ENCODE results near the gene ACOX2. TPM values are rescaled to one million over a fixed set of nuclear protein-coding genes. Genes with fewer than 3 reads are reported as not detected.

The ACOX2 gene
- total RNA-seq, 1 experiment from 2014 or later = 7.2 TPM

DNA sequence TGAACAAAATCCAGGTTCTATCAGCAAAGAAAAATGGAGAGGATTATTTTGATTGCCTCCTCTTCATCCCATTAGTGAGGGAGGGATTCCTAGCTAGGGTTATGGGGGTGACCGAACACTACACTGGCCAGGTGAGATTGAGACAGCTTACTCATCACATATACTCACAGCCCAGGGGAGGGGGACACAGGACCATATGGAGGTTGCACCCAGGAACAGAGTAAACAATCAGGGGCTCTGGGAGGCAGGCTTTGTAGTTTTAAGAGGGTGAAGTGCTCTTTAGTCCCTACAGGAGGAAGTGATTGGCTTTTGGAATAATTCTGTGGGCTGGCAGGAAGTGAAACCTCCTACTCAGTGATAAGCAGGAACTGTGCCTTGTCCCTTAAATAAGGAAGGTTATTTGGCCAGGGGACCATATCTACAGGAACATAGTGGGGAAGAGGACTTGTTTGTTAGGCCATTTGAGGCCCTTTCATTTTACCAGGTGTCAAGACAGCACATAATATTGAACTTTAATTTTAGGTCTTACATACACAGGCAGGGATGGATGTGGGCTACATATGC, 62.6 kb downstream of the ACOX2 start:
- H3K27ac ChIP-seq (ENCODE audit: low read depth, low read length, poor library complexity, severe bottlenecking) = no peak overlapping the region

DNA sequence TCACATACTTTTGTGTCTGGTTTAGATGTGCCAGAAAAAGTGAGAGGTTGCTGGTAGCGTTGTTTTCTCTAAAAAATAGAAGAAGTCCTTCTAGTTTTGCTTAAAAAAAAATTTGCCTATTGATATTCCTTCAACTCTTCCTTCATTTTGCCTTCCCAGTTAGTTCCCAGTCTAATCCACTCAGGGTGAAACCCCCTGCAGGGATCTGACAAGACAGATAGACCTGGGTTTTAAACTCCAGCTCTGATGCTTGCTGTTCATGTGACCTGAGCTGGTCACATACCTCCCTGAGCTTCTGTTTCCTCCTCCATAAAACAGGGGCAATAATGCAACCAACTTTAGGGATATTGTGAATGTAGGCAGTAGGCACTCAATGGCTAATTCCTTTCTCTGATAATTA, 63.7 kb downstream of the ACOX2 start:
- ChIA-PET CTCF (interaction anchor here (0.6 kb wide), 1 partner anchor 95 kb away, joined by 16 read pairs; no protein-coding TSS in a partner anchor), POLR2A (ENCODE audit: low non-redundant PET) (no interaction called here)
- H3K27me3 ChIP-seq (replicated peaks; ENCODE audit: insufficient read depth, low read depth, low read length, poor library complexity) = no peaks in the 10 kb centered on the region
- peaks cover 31% of the 10 kb centered on the region for H3K4me1 ChIP-seq (ENCODE audit: insufficient read depth, low read length, poor library complexity, severe bottlenecking)
- H3K4me3 ChIP-seq (ENCODE audit: low read depth, low read length, poor library complexity, severe bottlenecking) = no peak overlapping the region
- H3K36me3 ChIP-seq (ENCODE audit: insufficient read depth, low read length, poor library complexity, severe bottlenecking) = no peaks in the 10 kb centered on the region
- no peaks in the 10 kb centered on the region for H3K9me3 ChIP-seq (ENCODE audit: low read depth, low read length, poor library complexity, severe bottlenecking)
- no TSS peak for BruUV-seq (replicated peaks)
- no peak for TF ChIP-seq EZH2 (IDR thresholded peaks at IDR 0.05; ENCODE audit: borderline replicate concordance, low read depth, low read length, poor library complexity, severe bottlenecking)
- TF ChIP-seq, protein P1, sequence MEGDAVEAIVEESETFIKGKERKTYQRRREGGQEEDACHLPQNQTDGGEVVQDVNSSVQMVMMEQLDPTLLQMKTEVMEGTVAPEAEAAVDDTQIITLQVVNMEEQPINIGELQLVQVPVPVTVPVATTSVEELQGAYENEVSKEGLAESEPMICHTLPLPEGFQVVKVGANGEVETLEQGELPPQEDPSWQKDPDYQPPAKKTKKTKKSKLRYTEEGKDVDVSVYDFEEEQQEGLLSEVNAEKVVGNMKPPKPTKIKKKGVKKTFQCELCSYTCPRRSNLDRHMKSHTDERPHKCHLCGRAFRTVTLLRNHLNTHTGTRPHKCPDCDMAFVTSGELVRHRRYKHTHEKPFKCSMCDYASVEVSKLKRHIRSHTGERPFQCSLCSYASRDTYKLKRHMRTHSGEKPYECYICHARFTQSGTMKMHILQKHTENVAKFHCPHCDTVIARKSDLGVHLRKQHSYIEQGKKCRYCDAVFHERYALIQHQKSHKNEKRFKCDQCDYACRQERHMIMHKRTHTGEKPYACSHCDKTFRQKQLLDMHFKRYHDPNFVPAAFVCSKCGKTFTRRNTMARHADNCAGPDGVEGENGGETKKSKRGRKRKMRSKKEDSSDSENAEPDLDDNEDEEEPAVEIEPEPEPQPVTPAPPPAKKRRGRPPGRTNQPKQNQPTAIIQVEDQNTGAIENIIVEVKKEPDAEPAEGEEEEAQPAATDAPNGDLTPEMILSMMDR (conservative IDR thresholded peaks at IDR 0.05; ENCODE audit: low read depth, low read length) = no peak
- DNase-seq (ENCODE audit: low spot score) = no peak
- intact Hi-C loops (cut with micrococcal nuclease; ENCODE audit: unreplicated experiment) = no loop called here
- peak overlapping the region; percentile 30 for H3K27ac ChIP-seq (ENCODE audit: low read depth, low read length, poor library complexity, severe bottlenecking)

More for the DNA sequence above, 62.6 kb downstream of the ACOX2 start:
- DNase-seq (ENCODE audit: low spot score) = no peak
- H3K9me3 ChIP-seq (ENCODE audit: low read depth, low read length, poor library complexity, severe bottlenecking) = no peaks in the 10 kb centered on the region
- ChIA-PET CTCF (no interaction called here), POLR2A (ENCODE audit: low non-redundant PET) (no interaction called here)
- intact Hi-C loops (cut with micrococcal nuclease; ENCODE audit: unreplicated experiment) = no loop called here
- TF ChIP-seq, protein P1 (conservative IDR thresholded peaks at IDR 0.05; ENCODE audit: low read depth, low read length) = no peak
- TF ChIP-seq EZH2 (IDR thresholded peaks at IDR 0.05; ENCODE audit: borderline replicate concordance, low read depth, low read length, poor library complexity, severe bottlenecking) = no peak
- no peaks in the 10 kb centered on the region for H3K27me3 ChIP-seq (replicated peaks; ENCODE audit: insufficient read depth, low read depth, low read length, poor library complexity)
- no TSS peak for BruUV-seq (replicated peaks)
- H3K4me3 ChIP-seq (ENCODE audit: low read depth, low read length, poor library complexity, severe bottlenecking) = no peak overlapping the region
- peaks cover 31% of the 10 kb centered on the region for H3K4me1 ChIP-seq (ENCODE audit: insufficient read depth, low read length, poor library complexity, severe bottlenecking)
- H3K36me3 ChIP-seq (ENCODE audit: insufficient read depth, low read length, poor library complexity, severe bottlenecking) = no peaks in the 10 kb centered on the region

DNA sequence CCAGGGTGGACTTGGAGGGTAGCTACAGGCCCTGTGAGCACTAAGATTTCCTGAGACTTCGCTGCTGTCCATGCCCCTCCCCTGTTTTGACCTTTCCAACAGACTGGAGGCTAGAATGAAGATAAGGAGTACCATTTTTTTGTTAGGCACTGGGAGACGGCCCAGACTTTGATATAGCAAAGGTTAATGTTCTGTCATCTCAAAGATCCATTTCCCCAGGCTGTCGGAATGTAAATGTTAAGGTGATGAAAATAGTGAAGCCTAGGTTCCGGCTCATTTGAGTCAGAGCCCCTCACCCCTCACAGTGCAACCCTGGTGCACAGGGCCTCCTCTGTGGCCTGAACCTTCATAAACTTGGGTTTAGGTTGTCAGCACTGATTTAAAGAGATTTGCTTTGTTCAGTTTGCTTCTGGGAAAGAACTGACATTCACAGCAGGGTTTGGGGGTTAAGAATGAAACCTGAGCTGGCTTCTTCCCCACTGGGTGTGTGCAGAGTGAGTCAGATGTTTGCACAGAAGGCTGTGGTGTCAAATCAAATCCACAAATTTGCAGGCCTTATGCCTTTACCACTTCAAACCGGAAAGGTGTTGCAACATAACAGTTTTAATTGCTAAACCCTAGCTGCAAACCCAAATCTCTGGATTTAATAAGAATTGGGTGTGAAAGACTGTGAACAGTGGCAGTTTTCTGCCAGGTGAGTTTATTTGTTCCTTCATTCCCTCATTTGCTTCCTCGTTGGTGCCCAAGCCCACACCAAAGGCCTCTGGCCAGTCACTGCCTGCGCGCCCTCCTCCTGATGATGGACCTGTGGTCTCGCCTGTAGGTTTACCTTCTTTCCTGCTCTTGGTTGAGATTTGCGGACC, 65.7 kb downstream of the ACOX2 start:
- peak overlapping the region; percentile 87 for H3K27ac ChIP-seq (ENCODE audit: low read depth, low read length, poor library complexity, severe bottlenecking)
- POLR2A ChIA-PET (ENCODE audit: low non-redundant PET) = no interaction called here
- intact Hi-C loops (cut with micrococcal nuclease; ENCODE audit: unreplicated experiment) = no loop called here

More for the DNA sequence above, 65.7 kb downstream of the ACOX2 start:
- Histone ChIP-seq H3K27me3 (replicated peaks; ENCODE audit: insufficient read depth, low read depth, low read length, poor library complexity) (no peaks in the 10 kb centered on the region), H3K4me3 (ENCODE audit: low read depth, low read length, poor library complexity, severe bottlenecking) (no peak overlapping the region), H3K36me3 (ENCODE audit: insufficient read depth, low read length, poor library complexity, severe bottlenecking) (no peaks in the 10 kb centered on the region), H3K4me1 (ENCODE audit: insufficient read depth, low read length, poor library complexity, severe bottlenecking) (peaks cover 31% of the 10 kb centered on the region), H3K9me3 (ENCODE audit: low read depth, low read length, poor library complexity, severe bottlenecking) (no peaks in the 10 kb centered on the region)
- TF ChIP-seq, protein P1 (conservative IDR thresholded peaks at IDR 0.05; ENCODE audit: low read depth, low read length) = no peak
- no peak for TF ChIP-seq EZH2 (IDR thresholded peaks at IDR 0.05; ENCODE audit: borderline replicate concordance, low read depth, low read length, poor library complexity, severe bottlenecking)
- CTCF ChIA-PET = no interaction called here
- BruUV-seq (replicated peaks) = no TSS peak
- DNase-seq (ENCODE audit: low spot score) = peak; percentile 87

All from A673 (cell line).